GM12878 (cell line): ENCODE results near the gene SRRM5.

Experiments used
- ATF3 ChIP-seq: IDR thresholded peaks from 2 replicates; pipeline ENCODE4 v1.6.1; 2011; ENCODE audit warnings: low read depth, mild to moderate bottlenecking, low read length, moderate library complexity, borderline replicate concordance; ENCODE audit errors: extremely low read depth
- BRCA1 ChIP-seq: IDR thresholded peaks from 2 replicates; pipeline ENCODE4 v1.6.1; 2011; ENCODE audit warnings: low read depth, low read length, improper control_type of control experiment
- CTCF ChIP-seq, 3 experiments: IDR thresholded peaks in 2 of 3; conservative IDR thresholded peaks in 1 of 3; 2 replicates each; pipeline ENCODE4 v1.5.1; 2011; ENCODE audit warnings: low read depth in 3 of 3, low read length in 3 of 3, mild to moderate bottlenecking in 3 of 3, control low read depth in 2 of 3, moderate library complexity in 2 of 3, inconsistent platforms in 1 of 3, mixed read lengths in 1 of 3; ENCODE audit not compliant: control insufficient read depth in 2 of 3, insufficient read depth in 1 of 3; ENCODE audit errors: extremely low read depth in 1 of 3
- CUX1 ChIP-seq: IDR thresholded peaks from 2 replicates; pipeline ENCODE4 v1.6.1; 2012; ENCODE audit warnings: improper control_type of control experiment, low read depth, low read length; ENCODE audit not compliant: insufficient replicate concordance
- MAX ChIP-seq: IDR thresholded peaks from 2 replicates; pipeline ENCODE4 v1.6.1; 2012; ENCODE audit warnings: low read depth, low read length, improper control_type of control experiment
- NR2C2 ChIP-seq: IDR thresholded peaks from 2 replicates; pipeline ENCODE4 v1.6.1; 2011; ENCODE audit warnings: borderline replicate concordance, low read depth; ENCODE audit not compliant: control insufficient read depth, insufficient read length
- POLR2A ChIP-seq: IDR thresholded peaks from 2 replicates; pipeline ENCODE4 v1.6.1; 2011; ENCODE audit warnings: low read depth, mild to moderate bottlenecking, low read length
- RB1 ChIP-seq: fragments of 450-650 bp; formaldehyde crosslinking; IDR thresholded peaks from 2 replicates; pipeline ENCODE4 v1.6.1; 2017; ENCODE audit warnings: mild to moderate bottlenecking, borderline replicate concordance
- USF2 ChIP-seq: IDR thresholded peaks from 2 replicates; pipeline ENCODE4 v1.6.1; 2011; ENCODE audit warnings: low read depth, low read length, improper control_type of control experiment, borderline replicate concordance
- ZBTB33 ChIP-seq: fragments of 450-650 bp; IDR thresholded peaks from 2 replicates; pipeline ENCODE4 v1.6.1; 2017; ENCODE audit warnings: mild to moderate bottlenecking
- ZBTB40 ChIP-seq: fragments of 450-650 bp; IDR thresholded peaks from 2 replicates; pipeline ENCODE4 v1.6.1; 2016; ENCODE audit warnings: mild to moderate bottlenecking, moderate library complexity, borderline replicate concordance

- TF ChIP-seq CTCF (IDR thresholded peaks at IDR 0.05 in 2 of 3, conservative IDR thresholded peaks at IDR 0.05 in 1 of 3; ENCODE audit: control insufficient read depth in 2 of 3, extremely low read depth in 1 of 3, insufficient read depth in 1 of 3, low read depth in 3 of 3, low read length in 3 of 3) = no peak
- no peak for TF ChIP-seq MAX
- TF ChIP-seq CUX1 = no peak
- no peak for TF ChIP-seq BRCA1
- TF ChIP-seq ATF3 = no peak
- TF ChIP-seq POLR2A = no peak
- no peak for TF ChIP-seq USF2
- no peak for TF ChIP-seq ZBTB33
- no peak for TF ChIP-seq NR2C2
- TF ChIP-seq ZBTB40 = no peak
- no peak for TF ChIP-seq RB1
Observed at GRCh38 chr19:43656436-43656835, 44.5 kb downstream of the SRRM5 start.
